Glutamatergic neuron (in vitro differentiated cells): ENCODE data around the gene PI16. TPM values are rescaled to one million over a fixed set of nuclear protein-coding genes. Genes with fewer than 3 reads are reported as not detected.

ENCODE experiments used
- DNase-seq: peaks from one replicate; pipeline ENCODE4 v3.0.0; 2022
- H3K27ac Mint-ChIP-seq: one replicate; pipeline ENCODE4 v1.8.0; 2020; ENCODE audit warnings: mild to moderate bottlenecking, mixed read lengths, inconsistent platforms; ENCODE audit not compliant: unreplicated experiment
- H3K27me3 Mint-ChIP-seq: one replicate; pipeline ENCODE4 v1.8.0; 2020; ENCODE audit warnings: mild to moderate bottlenecking, moderate library complexity, mixed read lengths, inconsistent platforms; ENCODE audit not compliant: unreplicated experiment
- H3K36me3 Mint-ChIP-seq: one replicate; pipeline ENCODE4 v1.8.0; 2020; ENCODE audit warnings: mild to moderate bottlenecking, mixed read lengths, inconsistent platforms; ENCODE audit not compliant: unreplicated experiment
- H3K4me1 Mint-ChIP-seq: one replicate; pipeline ENCODE4 v1.8.0; 2020; ENCODE audit warnings: mild to moderate bottlenecking, low read depth, mixed read lengths, inconsistent platforms; ENCODE audit not compliant: unreplicated experiment
- H3K4me3 Mint-ChIP-seq: one replicate; pipeline ENCODE4 v1.8.0; 2020; ENCODE audit warnings: mild to moderate bottlenecking, mixed read lengths, inconsistent platforms; ENCODE audit not compliant: unreplicated experiment
- H3K9me3 Mint-ChIP-seq: one replicate; pipeline ENCODE4 v1.8.0; 2020; ENCODE audit warnings: mild to moderate bottlenecking, moderate library complexity, mixed read lengths, inconsistent platforms; ENCODE audit not compliant: unreplicated experiment
- total RNA-seq: library from RNA; stranded (reverse); fragmentation: NEBNext Ultra II Directional; extraction: Animal tissue kit (Norgen Biotek cat#: 25700); gene quantifications from one replicate; pipeline ENCODE4 v1.2.1, GENCODE V29; 2021; ENCODE audit not compliant: unreplicated experiment
- TF ChIP-seq, protein P1 (sequence below): fragments of 200-600 bp; sonication (generic); IDR thresholded peaks from one replicate; pipeline ENCODE4 v1.5.0; 2021; ENCODE audit not compliant: partially characterized antibody, unreplicated experiment

Gene PI16
- total RNA-seq, 1 donor from 2014 or later, result not detected

- DNase-seq, result no peak
- H3K27ac Mint-ChIP-seq, result no peak overlapping the region
- no peaks in the 10 kb centered on the region for H3K4me1 Mint-ChIP-seq
- peaks cover 6% of the 10 kb centered on the region for H3K9me3 Mint-ChIP-seq
- peaks cover 2% of the 10 kb centered on the region for H3K27me3 Mint-ChIP-seq
- H3K4me3 Mint-ChIP-seq, result no peak overlapping the region
- no peaks in the 10 kb centered on the region for H3K36me3 Mint-ChIP-seq
- TF ChIP-seq, protein P1, sequence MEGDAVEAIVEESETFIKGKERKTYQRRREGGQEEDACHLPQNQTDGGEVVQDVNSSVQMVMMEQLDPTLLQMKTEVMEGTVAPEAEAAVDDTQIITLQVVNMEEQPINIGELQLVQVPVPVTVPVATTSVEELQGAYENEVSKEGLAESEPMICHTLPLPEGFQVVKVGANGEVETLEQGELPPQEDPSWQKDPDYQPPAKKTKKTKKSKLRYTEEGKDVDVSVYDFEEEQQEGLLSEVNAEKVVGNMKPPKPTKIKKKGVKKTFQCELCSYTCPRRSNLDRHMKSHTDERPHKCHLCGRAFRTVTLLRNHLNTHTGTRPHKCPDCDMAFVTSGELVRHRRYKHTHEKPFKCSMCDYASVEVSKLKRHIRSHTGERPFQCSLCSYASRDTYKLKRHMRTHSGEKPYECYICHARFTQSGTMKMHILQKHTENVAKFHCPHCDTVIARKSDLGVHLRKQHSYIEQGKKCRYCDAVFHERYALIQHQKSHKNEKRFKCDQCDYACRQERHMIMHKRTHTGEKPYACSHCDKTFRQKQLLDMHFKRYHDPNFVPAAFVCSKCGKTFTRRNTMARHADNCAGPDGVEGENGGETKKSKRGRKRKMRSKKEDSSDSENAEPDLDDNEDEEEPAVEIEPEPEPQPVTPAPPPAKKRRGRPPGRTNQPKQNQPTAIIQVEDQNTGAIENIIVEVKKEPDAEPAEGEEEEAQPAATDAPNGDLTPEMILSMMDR, result no peak
Measured at GRCh38 chr6:36964349-36964748, 9.8 kb downstream of the PI16 start.

DNA sequence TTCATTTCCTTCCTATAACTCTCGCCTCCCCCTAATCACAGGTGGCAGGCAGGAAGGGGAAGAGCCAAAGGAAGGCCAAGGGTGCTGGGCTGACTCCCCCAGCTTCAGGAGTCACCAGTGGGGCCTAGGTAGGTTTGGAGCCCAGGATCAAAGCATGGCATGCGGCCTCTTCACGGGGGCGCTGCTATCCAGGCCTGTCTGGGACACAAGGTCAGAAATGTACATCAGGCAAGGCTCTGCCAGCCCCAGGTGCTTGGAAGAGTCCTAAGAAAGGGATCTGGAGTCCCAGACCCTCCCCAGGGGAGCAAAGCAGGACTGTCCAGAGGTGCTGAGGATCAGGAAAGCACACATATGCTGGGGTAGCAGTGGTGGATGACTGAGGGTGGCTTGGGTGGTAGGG is 10.4 kb downstream of the PI16 start:
- Mint-ChIP-seq H3K27ac (no peak overlapping the region), H3K4me3 (no peak overlapping the region), H3K36me3 (no peaks in the 10 kb centered on the region), H3K27me3 (peaks cover 2% of the 10 kb centered on the region), H3K9me3 (peaks cover 8% of the 10 kb centered on the region), H3K4me1 (no peaks in the 10 kb centered on the region)
- no peak for DNase-seq
- TF ChIP-seq, protein P1, result no peak

DNA sequence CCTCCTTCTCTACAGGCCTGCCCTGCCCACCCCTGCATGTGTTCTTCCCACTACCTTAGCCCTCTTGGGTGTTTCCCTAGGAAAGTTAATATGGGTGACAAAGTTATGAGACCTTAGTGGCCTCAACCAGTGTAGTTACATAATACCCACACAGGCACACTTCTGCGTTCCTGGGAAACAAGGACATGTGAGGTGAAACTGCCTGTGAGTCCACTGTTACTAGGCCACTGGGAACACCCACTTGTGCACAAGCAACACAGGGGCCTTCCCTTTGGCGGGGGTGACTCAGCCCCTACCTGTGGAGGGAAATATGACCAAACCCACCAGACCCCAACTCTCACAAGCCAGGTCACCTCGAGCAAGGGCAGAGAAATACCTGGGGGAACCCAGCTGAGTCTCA is 12.8 kb downstream of the PI16 start:
- TF ChIP-seq, protein P1, result no peak
- no peaks in the 10 kb centered on the region for H3K27me3 Mint-ChIP-seq
- H3K36me3 Mint-ChIP-seq, result no peaks in the 10 kb centered on the region
- H3K9me3 Mint-ChIP-seq, result peaks cover 3% of the 10 kb centered on the region
- no peak overlapping the region for H3K27ac Mint-ChIP-seq
- no peaks in the 10 kb centered on the region for H3K4me1 Mint-ChIP-seq
- DNase-seq, result no peak
- no peak overlapping the region for H3K4me3 Mint-ChIP-seq

- Mint-ChIP-seq H3K27ac (no peak overlapping the region), H3K36me3 (no peaks in the 10 kb centered on the region)
Measured at GRCh38 chr6:36967757-36968156, 13.2 kb downstream of the PI16 start.

DNA sequence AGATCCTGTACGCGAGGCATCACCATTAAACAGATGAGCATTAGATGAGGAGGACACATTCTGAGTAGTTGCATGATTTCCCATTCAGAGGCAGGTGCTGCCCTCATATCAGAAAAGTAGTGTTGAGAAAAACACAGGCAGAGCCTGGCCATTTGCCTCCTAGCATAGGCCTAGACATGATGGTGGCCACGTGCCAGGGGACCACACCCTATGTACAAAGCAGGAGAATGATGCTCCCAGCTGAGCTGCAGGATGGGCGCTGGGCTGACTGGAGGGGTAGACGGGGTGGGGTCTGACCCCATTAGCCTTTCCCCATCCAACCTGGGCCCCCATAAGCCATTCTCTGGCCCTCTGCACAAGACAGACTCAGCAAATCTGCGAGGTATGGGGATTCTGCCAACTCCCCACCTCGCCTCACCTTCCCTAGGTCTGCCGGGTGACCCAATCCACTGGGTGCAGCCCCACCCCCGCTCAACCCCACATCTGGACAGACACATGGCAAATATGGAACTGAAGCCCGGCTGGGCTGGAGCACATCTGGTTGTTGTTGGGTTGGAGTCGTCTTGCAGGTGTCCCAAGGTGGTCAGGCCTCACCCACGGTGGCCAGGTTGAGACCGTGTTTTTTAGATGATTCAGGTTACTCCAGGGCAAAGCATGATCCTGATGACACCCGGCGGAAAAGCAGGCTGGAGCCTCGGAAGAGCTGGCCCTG is 13.9 kb downstream of the PI16 start:
- TF ChIP-seq, protein P1, result no peak
- Mint-ChIP-seq H3K36me3 (no peaks in the 10 kb centered on the region), H3K27ac (no peak overlapping the region)

More at GRCh38 chr6:36967757-36968156, 13.2 kb downstream of the PI16 start:
- Mint-ChIP-seq H3K9me3 (peaks cover 3% of the 10 kb centered on the region), H3K4me3 (no peak overlapping the region), H3K27me3 (no peaks in the 10 kb centered on the region), H3K4me1 (no peaks in the 10 kb centered on the region)
- TF ChIP-seq, protein P1, result no peak
- DNase-seq, result no peak

More for the DNA sequence above, 13.9 kb downstream of the PI16 start:
- no peak for DNase-seq
- H3K4me1 Mint-ChIP-seq, result no peaks in the 10 kb centered on the region
- H3K27me3 Mint-ChIP-seq, result no peaks in the 10 kb centered on the region
- no peak overlapping the region for H3K4me3 Mint-ChIP-seq
- peaks cover 3% of the 10 kb centered on the region for H3K9me3 Mint-ChIP-seq
